Testis (tissue), 2 donors: ENCODE measurements around the gene THAP3.

Source experiments
- CTCF ChIP-seq, 3 experiments: fragments of 450-650 bp in 2 of 3; fragments of 200-600 bp in 1 of 3; sonication (generic) in 1 of 3; IDR thresholded peaks; one replicate each; pipeline ENCODE4 v1.5.1; 2016 to 2019; ENCODE audit warnings: antibody characterized with exemption in 3 of 3, mild to moderate bottlenecking in 2 of 3, moderate library complexity in 1 of 3
- POLR2A ChIP-seq: fragments of 450-650 bp; IDR thresholded peaks from one replicate; pipeline ENCODE4 v1.6.1; 2017; ENCODE audit warnings: antibody characterized with exemption, mild to moderate bottlenecking, moderate library complexity

- TF ChIP-seq CTCF (IDR thresholded peaks at IDR 0.05) (no peak), POLR2A (no peak)
These were observed 45.9 kb upstream of the THAP3 start for GRCh38 chr1:6578624-6579373.
